Spinal cord (tissue), 10 donors: ENCODE data around the gene C4orf33. TPM values are rescaled to one million over a fixed set of nuclear protein-coding genes. Genes with fewer than 3 reads are reported as not detected.
A peak's percentile ranks its signal among the peaks of the same experiment; 100 is the strongest.
"Not testable (repeated sequence)": the region's sequence is repeated elsewhere in the genome, so short reads cannot be mapped to it uniquely, and the experiment has no call there.

Source experiments
- DNase-seq, 6 donors: peaks; one replicate each; pipeline versions ENCODE4 v3.0.0 to v3.0.0-alpha.2; 2013 to 2015; ENCODE audit warnings: low spot score in 6 of 6, low read depth in 4 of 6
- H3K27ac ChIP-seq: one replicate; pipeline ENCODE4 v1.5.1; 2013; ENCODE audit warnings: low read depth, low read length, control low read depth
- H3K27me3 ChIP-seq: one replicate; pipeline ENCODE4 v1.6.1; 2013; ENCODE audit warnings: low read length; ENCODE audit not compliant: control insufficient read depth, insufficient read depth
- H3K36me3 ChIP-seq: one replicate; pipeline ENCODE4 v1.6.1; 2013; ENCODE audit warnings: low read length; ENCODE audit not compliant: control insufficient read depth, insufficient read depth
- H3K4me1 ChIP-seq: one replicate; pipeline ENCODE4 v1.6.1; 2013; ENCODE audit warnings: low read length; ENCODE audit not compliant: control insufficient read depth, insufficient read depth
- H3K4me3 ChIP-seq: one replicate; pipeline ENCODE4 v1.5.1; 2013; ENCODE audit warnings: low read depth, low read length, control low read depth
- H3K9me3 ChIP-seq: one replicate; pipeline ENCODE4 v1.6.1; 2013; ENCODE audit warnings: low read length; ENCODE audit not compliant: control insufficient read depth, insufficient read depth
- WGBS: methylation state at CpG from one replicate; pipeline ENCODE4 v1.1.5; 2013; ENCODE audit warnings: missing lambda C conversion rate; ENCODE audit not compliant: insufficient coverage; 5-methylcytosine and 5-hydroxymethylcytosine counted together
- long read RNA-seq, 4 donors: transcript quantifications; one replicate each; lab custom pipeline, GENCODE V29; 2026
- polyA plus RNA-seq, 2 donors: library from polyadenylated mRNA; unstranded; fragments of 120-200 nt; gene quantifications; one replicate each; pipeline ENCODE4 v1.2.1, GENCODE V29; 2013; ENCODE audit not compliant: insufficient read length in 2 of 2
- total RNA-seq, 2 donors: library from RNA; depleted of rRNA in 1 of 2; stranded (reverse); fragments of 120-200 nt in 1 of 2; fragments of >200 nt in 1 of 2; gene quantifications; one replicate each; pipeline versions ENCODE4 v1.2.3 to v1.2.4, GENCODE V29; 2013 to 2014
- donor health status: healthy.

Gene C4orf33
- total RNA-seq (10 to 100 TPM; 16.8 to 25.3 TPM), polyA plus RNA-seq (10 to 100 TPM; 23.3 to 26.8 TPM)
- long read RNA-seq, donor 1, full-length matches to known transcripts = 8 of 8 reads
- long read RNA-seq, donor 1, partial matches to known transcripts = 0 of 8 reads
- long read RNA-seq, donor 1, other reads (novel, unspliced or antisense) = 0 of 8 reads
- long read RNA-seq, donor 2, partial matches to known transcripts = 0 of 1 reads
- long read RNA-seq, donor 2, other reads (novel, unspliced or antisense) = 0 of 1 reads
- long read RNA-seq, donor 3 = 0 reads
- long read RNA-seq, donor 4, full-length matches to known transcripts = 6 of 6 reads
- long read RNA-seq, donor 4, partial matches to known transcripts = 0 of 6 reads
- long read RNA-seq, donor 4, other reads (novel, unspliced or antisense) = 0 of 6 reads

- DNase-seq = peak in 3 of 6 donors; percentile 25 to 82 (median 75)
- Histone ChIP-seq H3K27ac (peak within 1 kb of the TSS; percentile 90), H3K27me3 (no peaks in the 10 kb centered on the region), H3K4me3 (peak within 1 kb of the TSS; percentile 67), H3K4me1 (no peaks in the 10 kb centered on the region), H3K36me3 (no peaks in the 10 kb centered on the region), H3K9me3 (no peaks in the 10 kb centered on the region)
- 8% methylated on average over 7 of the region's 14 CpGs for WGBS
Observed at GRCh38 chr4:129095811-129096454, at the start of gene C4orf33. Gene C4orf33 (plus strand): TSS chr4:129096152. CDS start chr4:129102611, 6,459 bp downstream.

GRCh38 chr4:129059028-129059427 lies 36.9 kb upstream of the C4orf33 start:
- Histone ChIP-seq H3K27me3 (no peaks in the 10 kb centered on the region), H3K4me3 (no peak overlapping the region), H3K36me3 (no peaks in the 10 kb centered on the region), H3K9me3 (peaks cover 57% of the 10 kb centered on the region), H3K27ac (no peak overlapping the region), H3K4me1 (no peaks in the 10 kb centered on the region)
- DNase-seq = no peak

GRCh38 chr4:129062580-129062979 lies 33.4 kb upstream of the C4orf33 start:
- DNase-seq = no peak
- no peak overlapping the region for H3K4me3 ChIP-seq
- no peaks in the 10 kb centered on the region for H3K36me3 ChIP-seq
- no peak overlapping the region for H3K27ac ChIP-seq
- 100% methylated on average over 1 of the region's 3 CpGs for WGBS
- no peaks in the 10 kb centered on the region for H3K4me1 ChIP-seq
- H3K9me3 ChIP-seq = peaks cover 34% of the 10 kb centered on the region
- no peaks in the 10 kb centered on the region for H3K27me3 ChIP-seq

GRCh38 chr4:129063640-129064039 lies 32.3 kb upstream of the C4orf33 start:
- H3K9me3 ChIP-seq = peaks cover 30% of the 10 kb centered on the region
- H3K4me1 ChIP-seq = no peaks in the 10 kb centered on the region
- no peaks in the 10 kb centered on the region for H3K36me3 ChIP-seq
- no peak for DNase-seq
- H3K4me3 ChIP-seq = no peak overlapping the region
- H3K27me3 ChIP-seq = no peaks in the 10 kb centered on the region
- no CpG with 5 or more reads among the region's 2 CpGs for WGBS
- no peak overlapping the region for H3K27ac ChIP-seq

- Histone ChIP-seq H3K36me3 (no peaks in the 10 kb centered on the region), H3K9me3 (peaks cover 29% of the 10 kb centered on the region), H3K27me3 (no peaks in the 10 kb centered on the region), H3K4me1 (no peaks in the 10 kb centered on the region), H3K4me3 (no peak overlapping the region), H3K27ac (no peak overlapping the region)
- DNase-seq = no peak
Observed at GRCh38 chr4:129064717-129065116, 31.2 kb upstream of the C4orf33 start.

GRCh38 chr4:129069537-129069936 lies 26.4 kb upstream of the C4orf33 start:
- not testable (repeated sequence) for H3K27me3 ChIP-seq, H3K27ac ChIP-seq, H3K36me3 ChIP-seq, DNase-seq, H3K9me3 ChIP-seq, H3K4me1 ChIP-seq, H3K4me3 ChIP-seq
- no CpG with 5 or more reads among the region's 2 CpGs for WGBS

- DNase-seq = no peak
- no peaks in the 10 kb centered on the region for H3K4me1 ChIP-seq
- peaks cover 9% of the 10 kb centered on the region for H3K9me3 ChIP-seq
- H3K4me3 ChIP-seq = no peak overlapping the region
- no peak overlapping the region for H3K27ac ChIP-seq
- H3K36me3 ChIP-seq = peaks cover 16% of the 10 kb centered on the region
- no peaks in the 10 kb centered on the region for H3K27me3 ChIP-seq
Observed at GRCh38 chr4:129077326-129077725, 18.6 kb upstream of the C4orf33 start.

GRCh38 chr4:129080129-129080528 lies 15.8 kb upstream of the C4orf33 start:
- H3K4me3 ChIP-seq = no peak overlapping the region

GRCh38 chr4:129082302-129082701 lies 13.7 kb upstream of the C4orf33 start:
- Histone ChIP-seq H3K9me3 (peaks cover 17% of the 10 kb centered on the region), H3K36me3 (peaks cover 16% of the 10 kb centered on the region), H3K27ac (no peak overlapping the region), H3K4me1 (no peaks in the 10 kb centered on the region), H3K4me3 (no peak overlapping the region), H3K27me3 (no peaks in the 10 kb centered on the region)
- WGBS = 100% methylated on average over 1 of the region's 5 CpGs
- DNase-seq = no peak

More at GRCh38 chr4:129080129-129080528, 15.8 kb upstream of the C4orf33 start:
- Histone ChIP-seq H3K9me3 (peaks cover 15% of the 10 kb centered on the region), H3K36me3 (peaks cover 16% of the 10 kb centered on the region), H3K4me1 (no peaks in the 10 kb centered on the region), H3K27ac (no peak overlapping the region), H3K27me3 (no peaks in the 10 kb centered on the region)
- no peak for DNase-seq

- Histone ChIP-seq H3K4me1 (no peaks in the 10 kb centered on the region), H3K9me3 (peaks cover 8% of the 10 kb centered on the region), H3K27me3 (no peaks in the 10 kb centered on the region), H3K36me3 (peaks cover 9% of the 10 kb centered on the region), H3K4me3 (no peak overlapping the region), H3K27ac (no peak overlapping the region)
- WGBS = 100% methylated on average over 2 of the region's 4 CpGs
- DNase-seq = no peak
Observed at GRCh38 chr4:129085472-129085871, 10.5 kb upstream of the C4orf33 start.
